Thyroid gland (tissue), 4 donors: ENCODE measurements around the gene RILPL2. TPM values are rescaled to one million over a fixed set of nuclear protein-coding genes. Genes with fewer than 3 reads are reported as not detected.

Experiments
- DNase-seq, 2 donors: peaks; one replicate each; pipeline ENCODE4 v3.0.0-alpha.2; 2019
- H3K27ac ChIP-seq, 3 donors: fragments of 200-600 bp; sonication (generic); 1 replicate in 2 of 3; 2 replicates in 1 of 3; pipeline ENCODE4 v1.5.1; 2016 to 2019; ENCODE audit warnings: mild to moderate bottlenecking in 1 of 3, moderate library complexity in 1 of 3
- H3K27me3 ChIP-seq: fragments of 200-600 bp; sonication (generic); one replicate; pipeline ENCODE4 v1.5.1; 2019
- H3K36me3 ChIP-seq, 2 donors: fragments of 200-600 bp; sonication (generic); one replicate each; pipeline ENCODE4 v1.5.1; 2016 to 2019
- H3K4me1 ChIP-seq, 2 donors: fragments of 200-600 bp; sonication (generic); one replicate each; pipeline ENCODE4 v1.5.1; 2017 to 2019
- H3K4me3 ChIP-seq, 3 donors: fragments of 200-600 bp; sonication (generic); replicated peaks in 1 of 3; 1 replicate in 2 of 3; 2 replicates in 1 of 3; pipeline ENCODE4 v1.5.1; 2016; ENCODE audit warnings: mild to moderate bottlenecking in 1 of 3
- H3K9me3 ChIP-seq: fragments of 200-600 bp; sonication (generic); one replicate; pipeline ENCODE4 v1.5.1; 2017
- CTCF ChIP-seq, 6 experiments: fragments of 200-600 bp in 3 of 6; fragments of 450-650 bp in 3 of 6; sonication (generic) in 3 of 6; IDR thresholded peaks; one replicate each; pipeline ENCODE4 v1.5.1; 2016 to 2019; ENCODE audit warnings: antibody characterized with exemption in 6 of 6, mild to moderate bottlenecking in 2 of 6, inconsistent platforms in 1 of 6, moderate library complexity in 1 of 6
- POLR2A ChIP-seq, 2 donors: fragments of 450-650 bp; IDR thresholded peaks; one replicate each; pipeline ENCODE4 v1.6.1; 2017; ENCODE audit warnings: antibody characterized with exemption in 2 of 2, mild to moderate bottlenecking in 2 of 2, moderate library complexity in 1 of 2
- WGBS, 2 donors: methylation state at CpG; one replicate each; pipeline ENCODE4 v1.1.5; 2017; 5-methylcytosine and 5-hydroxymethylcytosine counted together
- intact Hi-C: fragments of 100-400 bp; cut with DNase I; formaldehyde crosslinking; loops from one replicate; pipeline ENCODE4 v1.15.1; 2023
- total RNA-seq, 4 donors: library from RNA; depleted of rRNA; stranded (reverse); fragments of >200 nt; gene quantifications; one replicate each; pipeline ENCODE4 v1.2.3, GENCODE V29; 2016

RILPL2 gene
- total RNA-seq, 4 donors from 2014 or later = 10.7 to 15.2 (median 12.7) TPM

DNA sequence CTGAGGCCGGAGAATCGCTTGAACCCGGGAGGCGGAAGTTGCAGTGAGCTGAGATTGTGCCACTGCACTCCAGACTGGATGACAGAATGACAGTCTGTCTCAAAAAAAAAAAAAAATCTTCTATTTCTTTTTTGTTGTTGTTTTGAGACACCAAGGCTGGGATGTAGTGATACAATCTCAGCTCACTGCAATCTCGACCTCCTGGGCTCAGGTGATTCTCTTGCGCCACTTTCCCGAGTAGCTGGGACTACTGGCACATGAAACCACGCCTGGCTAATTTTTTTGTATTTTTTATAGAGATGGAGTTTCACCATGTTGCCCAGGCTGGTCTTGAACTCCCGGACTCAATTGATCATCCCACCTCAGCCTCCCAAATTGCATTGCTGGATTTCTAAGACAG lies 14.2 kb upstream of the RILPL2 start:
- Histone ChIP-seq H3K4me1 (peaks cover 12 to 22% of the 10 kb centered on the region in 2 donors), H3K4me3 (no peak overlapping the region), H3K9me3 (no peaks in the 10 kb centered on the region), H3K27me3 (no peaks in the 10 kb centered on the region), H3K27ac (no peak overlapping the region), H3K36me3 (no peaks in the 10 kb centered on the region)
- TF ChIP-seq POLR2A (IDR thresholded peaks at IDR 0.05) (no peak), CTCF (IDR thresholded peaks at IDR 0.05) (no peak)
- intact Hi-C loops = no loop called here
- 91 to 93% methylated on average over 9 of the region's 9 CpGs for WGBS, 2 donors
- no peak for DNase-seq

DNA sequence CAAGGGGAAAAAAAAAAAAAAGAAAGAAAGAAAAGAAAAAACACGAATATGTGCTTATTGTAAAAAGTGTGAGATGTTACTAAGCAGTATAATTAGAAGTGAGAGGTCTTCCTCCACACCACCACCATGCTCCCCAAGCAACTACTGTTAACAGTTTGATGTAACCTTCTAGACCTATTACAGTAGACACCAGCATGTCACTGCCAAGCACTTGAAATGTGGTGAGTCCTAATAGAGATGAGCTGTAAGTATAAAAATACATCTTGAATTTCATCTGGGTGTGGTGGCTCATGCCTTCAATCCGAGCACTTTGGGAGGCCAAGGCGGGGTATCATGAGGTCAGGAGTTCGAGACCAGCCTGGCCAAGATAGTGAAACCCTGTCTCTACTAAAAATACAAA lies 13.4 kb upstream of the RILPL2 start:
- intact Hi-C loops = no loop called here
- no peaks in the 10 kb centered on the region for H3K9me3 ChIP-seq
- no peak for TF ChIP-seq CTCF (IDR thresholded peaks at IDR 0.05)
- TF ChIP-seq POLR2A (IDR thresholded peaks at IDR 0.05) = no peak
- H3K4me3 ChIP-seq = no peak overlapping the region
- no peak for DNase-seq
- H3K36me3 ChIP-seq = no peaks in the 10 kb centered on the region
- H3K27ac ChIP-seq = no peak overlapping the region
- H3K4me1 ChIP-seq = peaks cover 18 to 29% of the 10 kb centered on the region in 2 donors
- 89 to 95% methylated on average over 4 of the region's 4 CpGs for WGBS, 2 donors
- H3K27me3 ChIP-seq = no peaks in the 10 kb centered on the region

- H3K4me3 ChIP-seq = no peak overlapping the region
- H3K4me1 ChIP-seq = peaks cover 23 to 35% of the 10 kb centered on the region in 2 donors
- peak overlapping the region in 1 of 3 donors; percentile 12 for H3K27ac ChIP-seq
- no peak for TF ChIP-seq CTCF (IDR thresholded peaks at IDR 0.05)
- no peak for TF ChIP-seq POLR2A (IDR thresholded peaks at IDR 0.05)
- intact Hi-C loops = no loop called here
- no peaks in the 10 kb centered on the region for H3K9me3 ChIP-seq
- no peaks in the 10 kb centered on the region for H3K36me3 ChIP-seq
- DNase-seq = no peak
- WGBS, 2 donors = 96 to 97% methylated on average over 2 of the region's 2 CpGs
- no peaks in the 10 kb centered on the region for H3K27me3 ChIP-seq
These were observed 12.8 kb upstream of the RILPL2 start for GRCh38 chr12:123449249-123449733.

- H3K27me3 ChIP-seq = no peaks in the 10 kb centered on the region
- intact Hi-C loops = no loop called here
- no peak for TF ChIP-seq POLR2A (IDR thresholded peaks at IDR 0.05)
- no peak for TF ChIP-seq CTCF (IDR thresholded peaks at IDR 0.05)
- DNase-seq = no peak
- peak overlapping the region; percentile 87 to 97 (median 88) for H3K27ac ChIP-seq
- H3K36me3 ChIP-seq = no peaks in the 10 kb centered on the region
- H3K4me1 ChIP-seq = peaks cover 26 to 38% of the 10 kb centered on the region in 2 donors
- 29 to 30% methylated on average over 4 of the region's 4 CpGs for WGBS, 2 donors
- H3K9me3 ChIP-seq = no peaks in the 10 kb centered on the region
- no peak overlapping the region for H3K4me3 ChIP-seq
These were observed 9.8 kb upstream of the RILPL2 start for GRCh38 chr12:123446333-123446713.

DNA sequence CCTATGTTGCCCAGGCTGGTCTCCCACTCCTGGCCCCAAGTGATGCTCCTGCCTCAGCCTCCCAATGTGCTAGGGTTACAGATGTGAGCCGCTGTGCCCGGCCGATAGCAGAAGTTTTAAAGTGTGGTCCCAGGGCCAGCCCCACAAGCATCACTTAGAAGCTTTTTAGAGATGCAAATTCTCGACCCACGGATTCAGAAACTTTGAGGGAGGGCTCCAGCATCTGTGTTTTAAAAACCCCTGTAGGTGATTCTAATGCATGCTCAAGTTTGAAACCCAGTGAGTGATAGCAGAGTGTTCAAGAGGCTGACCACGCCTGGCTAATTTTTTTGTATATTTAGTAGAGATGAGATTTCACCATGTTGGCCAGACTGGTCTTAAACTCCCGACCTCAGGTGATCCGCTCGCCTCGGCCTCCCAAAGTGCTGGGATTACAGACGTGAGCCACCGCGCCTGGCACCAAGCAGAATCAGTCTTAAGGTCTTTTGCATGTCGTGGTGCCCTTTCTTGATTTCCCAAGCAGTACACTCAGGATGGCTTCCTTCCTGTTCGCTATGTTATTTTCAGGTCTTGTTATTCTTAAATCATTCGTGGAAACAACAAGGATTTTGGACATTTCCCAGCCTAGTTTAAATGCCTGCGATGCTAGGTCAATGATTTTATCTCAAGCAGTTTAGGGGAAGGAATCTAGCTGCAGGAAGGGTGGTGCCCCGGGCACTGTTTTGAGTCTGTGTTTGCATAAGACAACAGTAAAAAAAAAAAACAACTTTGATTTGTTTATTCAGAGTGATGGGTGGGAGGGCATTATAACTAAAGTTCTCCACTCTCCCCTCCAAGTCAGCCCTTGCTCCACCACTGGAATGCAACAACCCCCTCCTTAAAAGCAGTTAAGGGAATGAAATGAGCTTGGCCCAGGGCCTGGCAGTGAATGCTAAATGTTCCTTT lies 9.2 kb upstream of the RILPL2 start:
- TF ChIP-seq POLR2A (IDR thresholded peaks at IDR 0.05) = no peak
- TF ChIP-seq CTCF (IDR thresholded peaks at IDR 0.05) = no peak
- no peaks in the 10 kb centered on the region for H3K36me3 ChIP-seq
- peaks cover 26 to 38% of the 10 kb centered on the region in 2 donors for H3K4me1 ChIP-seq
- DNase-seq = peak; percentile 85 to 86
- 10 to 28% methylated on average over 16 to 18 of the region's 18 CpGs for WGBS, 2 donors
- H3K27ac ChIP-seq = peak overlapping the region; percentile 87 to 97 (median 88)
- intact Hi-C loops = no loop called here
- no peaks in the 10 kb centered on the region for H3K27me3 ChIP-seq
- H3K9me3 ChIP-seq = no peaks in the 10 kb centered on the region
- H3K4me3 ChIP-seq = no peak overlapping the region
